Measurements from ENCODE around the gene ACE. TPM values are rescaled to one million over a fixed set of nuclear protein-coding genes. Genes with fewer than 3 reads are reported as not detected.

ACE gene
- polyA plus RNA-seq, 1 donor: 10.3 TPM

GRCh38 chr17:63516910-63517824, 40.3 kb downstream of the ACE start:
- DNase-seq (ENCODE audit: low read depth): no peak

- DNase-seq (ENCODE audit: low read depth): no peak
These were observed 41.1 kb downstream of the ACE start for GRCh38 chr17:63517825-63518534.

GRCh38 chr17:63519116-63519881, 42.4 kb downstream of the ACE start:
- DNase-seq (ENCODE audit: low read depth): no peak

- no peak for DNase-seq (ENCODE audit: low read depth)
These were observed 43.4 kb downstream of the ACE start for GRCh38 chr17:63519972-63520882.

GRCh38 chr17:63523253-63523855, 46.5 kb downstream of the ACE start, which contains the start of gene KCNH6:
TSS of gene KCNH6 (plus strand) at chr17:63523358. CDS start at chr17:63523414, 56 bp downstream.
- DNase-seq (ENCODE audit: low read depth): no peak

GRCh38 chr17:63524051-63524450, 47.2 kb downstream of the ACE start:
- DNase-seq (ENCODE audit: low read depth): no peak

- no peak for DNase-seq (ENCODE audit: low read depth)
These were observed 48.5 kb downstream of the ACE start for GRCh38 chr17:63525190-63525946.

- DNase-seq (ENCODE audit: low read depth): no peak
These were observed 50.0 kb downstream of the ACE start for GRCh38 chr17:63526861-63527260.

- DNase-seq (ENCODE audit: low read depth): no peak
These were observed 51.3 kb downstream of the ACE start for GRCh38 chr17:63528183-63528582.

- no peak for DNase-seq (ENCODE audit: low read depth)
These were observed 53.1 kb downstream of the ACE start for GRCh38 chr17:63529711-63530556.

- DNase-seq (ENCODE audit: low read depth): no peak
These were observed 53.7 kb downstream of the ACE start for GRCh38 chr17:63530557-63531021.

- DNase-seq (ENCODE audit: low read depth): no peak
These were observed 54.4 kb downstream of the ACE start for GRCh38 chr17:63531022-63531965.

- DNase-seq (ENCODE audit: low read depth): no peak
These were observed 56.7 kb downstream of the ACE start for GRCh38 chr17:63533433-63534077.

- no peak for DNase-seq (ENCODE audit: low read depth)
These were observed 57.3 kb downstream of the ACE start for GRCh38 chr17:63534078-63534570.

- DNase-seq (ENCODE audit: low read depth): no peak
These were observed 58.1 kb downstream of the ACE start for GRCh38 chr17:63534816-63535455.

GRCh38 chr17:63535640-63536039, 58.8 kb downstream of the ACE start:
- no peak for DNase-seq (ENCODE audit: low read depth)

Measured in forelimb muscle (tissue), 1 donor.